NCI-H526 (cell line): ENCODE results near the gene MUC6.

Source experiments
- DNase-seq, 2 experiments: peaks; one replicate each; lab custom pipeline; 2025; lab: John Stamatoyannopoulos, UW

Gene MUC6

GRCh38 chr11:965206-965775 lies 71.2 kb downstream of the MUC6 start:
- DNase-seq = no peak

- DNase-seq = no peak
Observed at GRCh38 chr11:963852-964251, 72.7 kb downstream of the MUC6 start.
